ENCODE measurements around the gene ZBTB46.

The ZBTB46 gene

GRCh38 chr20:63848003-63848911, 17.2 kb upstream of the ZBTB46 start:
- TF ChIP-seq REST (IDR thresholded peaks at IDR 0.05; ENCODE audit: insufficient read depth in 1 of 2, low read depth in 2 of 2, low read length in 2 of 2) (no peak), FOXP2 (optimal IDR thresholded peaks at IDR 0.05; ENCODE audit: borderline replicate concordance, extremely low read depth, extremely low read length, insufficient read depth) (peak; percentile 40)

- no peak; a peak in 1 of 4 replicates for TF ChIP-seq REST (IDR thresholded peaks at IDR 0.05; ENCODE audit: insufficient read depth in 1 of 2, low read depth in 2 of 2, low read length in 2 of 2)
Measured at GRCh38 chr20:63847237-63848002, 16.4 kb upstream of the ZBTB46 start.

GRCh38 chr20:63846888-63847236, 15.8 kb upstream of the ZBTB46 start:
- no peak; the same call in 1 of the 2 replicates for TF ChIP-seq POLR2AphosphoS5 (IDR thresholded peaks at IDR 0.05; ENCODE audit: low read depth, low read length)
- TF ChIP-seq REST (IDR thresholded peaks at IDR 0.05; ENCODE audit: insufficient read depth in 1 of 2, low read depth in 2 of 2, low read length in 2 of 2), result no peak
- TF ChIP-seq FOXP2 (optimal IDR thresholded peaks at IDR 0.05; ENCODE audit: borderline replicate concordance, extremely low read depth, extremely low read length, insufficient read depth), result no peak
- no peak for TF ChIP-seq TAF1 (IDR thresholded peaks at IDR 0.05; ENCODE audit: borderline replicate concordance, insufficient read depth, low read length)
- TF ChIP-seq SIN3A (IDR thresholded peaks at IDR 0.05; ENCODE audit: borderline replicate concordance, insufficient read depth, low read length), result no peak

GRCh38 chr20:63846128-63846771, 15.2 kb upstream of the ZBTB46 start:
- TF ChIP-seq REST (IDR thresholded peaks at IDR 0.05; ENCODE audit: insufficient read depth in 1 of 2, low read depth in 2 of 2, low read length in 2 of 2) (peak in 1 of 2 experiments; percentile 45; a peak in 1 of 4 replicates), SIN3A (IDR thresholded peaks at IDR 0.05; ENCODE audit: borderline replicate concordance, insufficient read depth, low read length) (no peak), POLR2AphosphoS5 (IDR thresholded peaks at IDR 0.05; ENCODE audit: low read depth, low read length) (peak; percentile 15; the same call in 1 of the 2 replicates)
